Sigmoid colon (tissue), 7 donors: ENCODE results near the gene HS3ST3B1. TPM values are rescaled to one million over a fixed set of nuclear protein-coding genes. Genes with fewer than 3 reads are reported as not detected.

Experiments
- DNase-seq: peaks from one replicate; pipeline ENCODE4 v3.0.0-alpha.2; 2019
- H3K27ac ChIP-seq, 4 donors: fragments of 200-600 bp; sonication (generic); one replicate each; pipeline ENCODE4 v1.5.1; 2016 to 2019; ENCODE audit warnings: mild to moderate bottlenecking in 1 of 4
- H3K27me3 ChIP-seq, 3 donors: fragments of 200-600 bp; sonication (generic); one replicate each; pipeline ENCODE4 v1.5.1; 2019; ENCODE audit warnings: mild to moderate bottlenecking in 1 of 3
- H3K36me3 ChIP-seq, 4 donors: fragments of 200-600 bp; sonication (generic); one replicate each; pipeline ENCODE4 v1.5.1; 2016 to 2019
- H3K4me1 ChIP-seq, 4 donors: fragments of 200-600 bp; sonication (generic); one replicate each; pipeline ENCODE4 v1.5.1; 2017 to 2019
- H3K4me3 ChIP-seq, 4 donors: fragments of 200-600 bp; sonication (generic); one replicate each; pipeline ENCODE4 v1.5.1; 2017 to 2019; ENCODE audit warnings: mild to moderate bottlenecking in 2 of 4, moderate library complexity in 1 of 4
- H3K9me3 ChIP-seq, 4 donors: fragments of 200-600 bp in 3 of 4; sonication (generic) in 3 of 4; one replicate each; pipeline versions ENCODE4 v1.5.1 to v1.6.1; 2013 to 2019
- EP300 ChIP-seq, 4 donors: sonication (generic); formaldehyde crosslinking; IDR thresholded peaks; one replicate each; pipeline ENCODE4 v1.6.1; 2017; ENCODE audit warnings: antibody characterized with exemption in 4 of 4
- POLR2A ChIP-seq, 2 donors: fragments of 450-650 bp; IDR thresholded peaks; one replicate each; pipeline ENCODE4 v1.6.1; 2016; ENCODE audit warnings: antibody characterized with exemption in 2 of 2, mild to moderate bottlenecking in 2 of 2, moderate library complexity in 2 of 2
- POLR2AphosphoS5 ChIP-seq, 4 donors: sonication (generic); formaldehyde crosslinking; IDR thresholded peaks; one replicate each; pipeline ENCODE4 v1.6.1; 2017; ENCODE audit warnings: antibody characterized with exemption in 4 of 4
- WGBS, 2 donors: extraction: QIAGEN DNeasy Blood & Tissue Kit; methylation state at CpG; one replicate each; pipeline ENCODE4 v1.1.7; 2013; 5-methylcytosine and 5-hydroxymethylcytosine counted together
- intact Hi-C: fragments of 100-400 bp; cut with DNase I; formaldehyde crosslinking; loops from one replicate; pipeline ENCODE4 v1.15.1; 2023
- polyA plus RNA-seq, 3 donors: library from polyadenylated mRNA; stranded (reverse); fragments of 200-250 nt; gene quantifications; one replicate each; pipeline ENCODE4 v1.2.3, GENCODE V29; 2013
- total RNA-seq, 4 donors: library from RNA; depleted of rRNA; stranded (reverse); fragments of >200 nt; gene quantifications; one replicate each; pipeline ENCODE4 v1.1.0, GENCODE V29; 2016
- TF ChIP-seq, protein P1 (sequence below), 4 experiments: fragments of 450-650 bp in 3 of 4; fragments of 200-600 bp in 1 of 4; IDR thresholded peaks; one replicate each; pipeline ENCODE4 v1.5.1; 2016 to 2019; ENCODE audit warnings: antibody characterized with exemption in 4 of 4, mild to moderate bottlenecking in 3 of 4, moderate library complexity in 2 of 4
- donor health status: healthy with polysubstance abuse.
- donor health status: Bipolar disorder and iron deficiency.
- donor health status: healthy.

The HS3ST3B1 gene
- total and polyA plus RNA-seq, 7 donors, result 0.46 to 3.0 (median 1.1) TPM

DNA sequence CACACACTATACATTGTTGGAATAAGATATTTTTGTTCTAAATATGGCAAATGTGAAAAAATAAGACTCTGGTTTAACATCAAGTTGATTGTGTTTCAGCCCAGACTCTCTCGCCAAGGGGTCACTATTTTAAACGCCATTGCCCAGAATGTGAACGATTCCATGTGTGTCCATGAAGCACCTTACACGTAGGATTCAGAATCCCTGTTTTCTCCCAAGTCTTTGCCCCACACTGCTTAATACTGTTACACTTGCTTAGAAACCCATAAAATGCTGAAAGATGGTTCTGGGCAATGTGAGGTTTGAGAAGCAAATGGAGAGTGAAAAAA is 7.7 kb downstream of the HS3ST3B1 start:
- peaks cover 22 to 77% (median 54%) of the 10 kb centered on the region in 3 donors for H3K27me3 ChIP-seq
- intact Hi-C loops, result loop anchor here (10.0 kb wide), 1 partner anchor 1284 kb away; no protein-coding TSS in a partner anchor
- H3K27ac ChIP-seq, result no peak overlapping the region

DNA sequence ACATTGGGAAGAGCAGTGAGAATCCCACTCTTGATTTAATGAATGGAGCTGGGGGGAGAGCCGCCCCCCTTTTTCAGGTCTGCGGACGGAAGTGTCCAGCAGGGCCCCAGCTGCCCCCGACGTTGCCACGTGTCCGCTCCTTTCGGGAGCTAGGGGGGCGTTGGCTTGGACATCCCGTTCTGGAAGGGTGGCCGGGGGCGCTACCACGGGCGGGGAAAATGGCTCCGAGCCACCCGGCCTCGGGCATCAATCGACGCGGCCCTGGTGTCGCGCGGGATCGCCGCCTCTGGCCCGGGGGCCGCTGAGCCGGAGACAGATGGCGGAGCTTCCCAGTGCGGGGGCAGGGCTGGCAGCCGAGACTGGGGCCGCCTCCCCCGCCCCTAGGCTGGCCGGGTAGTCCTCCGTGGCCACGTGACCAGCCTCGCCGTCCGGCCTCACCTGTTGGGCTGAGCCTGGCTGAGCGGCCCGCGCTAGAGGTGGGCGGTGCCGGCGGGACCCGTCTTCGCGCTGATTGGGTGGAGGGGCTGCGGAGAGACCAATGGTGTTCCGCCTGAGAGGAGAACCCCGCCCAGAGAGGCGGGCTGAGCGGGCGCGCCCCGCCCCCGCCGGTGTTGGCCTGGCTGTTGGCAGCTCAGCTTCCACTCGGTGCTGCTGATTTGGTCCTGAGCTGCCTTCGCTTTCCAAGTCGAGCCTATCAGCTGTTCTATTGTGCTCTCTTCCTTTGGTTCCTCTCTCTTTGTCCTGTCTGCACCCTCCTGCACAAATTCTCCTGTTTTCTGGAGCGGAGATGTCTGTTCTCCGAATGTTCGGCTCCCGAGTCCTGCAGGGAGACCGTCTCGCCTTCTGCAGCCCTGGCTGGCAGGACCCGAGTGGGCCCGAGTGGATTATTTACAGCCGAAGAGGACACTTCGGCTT is 8.3 kb downstream of the HS3ST3B1 start:
- peaks cover 0 to 17% (median 14%) of the 10 kb centered on the region in 4 donors for H3K4me1 ChIP-seq
- 8 to 16% methylated on average over 71 of the region's 71 CpGs for WGBS, 2 donors
- peak overlapping the region; percentile 19 to 52 (median 39) for H3K4me3 ChIP-seq
- no peaks in the 10 kb centered on the region for H3K9me3 ChIP-seq
- intact Hi-C loops, result loop anchor here (10.0 kb wide), 1 partner anchor 1284 kb away; no protein-coding TSS in a partner anchor
- peaks cover 16 to 71% (median 47%) of the 10 kb centered on the region in 3 donors for H3K27me3 ChIP-seq
- no peaks in the 10 kb centered on the region for H3K36me3 ChIP-seq
- H3K27ac ChIP-seq, result peak overlapping the region in 2 of 4 donors; percentile 27 to 49
- peak; percentile 86 for DNase-seq
- TF ChIP-seq, protein P1, sequence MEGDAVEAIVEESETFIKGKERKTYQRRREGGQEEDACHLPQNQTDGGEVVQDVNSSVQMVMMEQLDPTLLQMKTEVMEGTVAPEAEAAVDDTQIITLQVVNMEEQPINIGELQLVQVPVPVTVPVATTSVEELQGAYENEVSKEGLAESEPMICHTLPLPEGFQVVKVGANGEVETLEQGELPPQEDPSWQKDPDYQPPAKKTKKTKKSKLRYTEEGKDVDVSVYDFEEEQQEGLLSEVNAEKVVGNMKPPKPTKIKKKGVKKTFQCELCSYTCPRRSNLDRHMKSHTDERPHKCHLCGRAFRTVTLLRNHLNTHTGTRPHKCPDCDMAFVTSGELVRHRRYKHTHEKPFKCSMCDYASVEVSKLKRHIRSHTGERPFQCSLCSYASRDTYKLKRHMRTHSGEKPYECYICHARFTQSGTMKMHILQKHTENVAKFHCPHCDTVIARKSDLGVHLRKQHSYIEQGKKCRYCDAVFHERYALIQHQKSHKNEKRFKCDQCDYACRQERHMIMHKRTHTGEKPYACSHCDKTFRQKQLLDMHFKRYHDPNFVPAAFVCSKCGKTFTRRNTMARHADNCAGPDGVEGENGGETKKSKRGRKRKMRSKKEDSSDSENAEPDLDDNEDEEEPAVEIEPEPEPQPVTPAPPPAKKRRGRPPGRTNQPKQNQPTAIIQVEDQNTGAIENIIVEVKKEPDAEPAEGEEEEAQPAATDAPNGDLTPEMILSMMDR (IDR thresholded peaks at IDR 0.05), result no peak
- TF ChIP-seq POLR2AphosphoS5 (IDR thresholded peaks at IDR 0.05), result peak in 2 of 4 donors; percentile 17 to 64

More for the DNA sequence above, 7.7 kb downstream of the HS3ST3B1 start:
- peak overlapping the region in 3 of 4 donors; percentile 36 to 52 (median 42) for H3K4me3 ChIP-seq
- WGBS, 2 donors, result 56 to 60% methylated on average over 4 of the region's 4 CpGs
- no peaks in the 10 kb centered on the region for H3K9me3 ChIP-seq
- H3K4me1 ChIP-seq, result peaks cover 0 to 23% (median 20%) of the 10 kb centered on the region in 4 donors
- no peak for DNase-seq
- TF ChIP-seq POLR2A (IDR thresholded peaks at IDR 0.05) (no peak), EP300 (IDR thresholded peaks at IDR 0.05) (no peak), POLR2AphosphoS5 (IDR thresholded peaks at IDR 0.05) (no peak)
- TF ChIP-seq, protein P1 (IDR thresholded peaks at IDR 0.05), result no peak
- H3K36me3 ChIP-seq, result no peaks in the 10 kb centered on the region

DNA sequence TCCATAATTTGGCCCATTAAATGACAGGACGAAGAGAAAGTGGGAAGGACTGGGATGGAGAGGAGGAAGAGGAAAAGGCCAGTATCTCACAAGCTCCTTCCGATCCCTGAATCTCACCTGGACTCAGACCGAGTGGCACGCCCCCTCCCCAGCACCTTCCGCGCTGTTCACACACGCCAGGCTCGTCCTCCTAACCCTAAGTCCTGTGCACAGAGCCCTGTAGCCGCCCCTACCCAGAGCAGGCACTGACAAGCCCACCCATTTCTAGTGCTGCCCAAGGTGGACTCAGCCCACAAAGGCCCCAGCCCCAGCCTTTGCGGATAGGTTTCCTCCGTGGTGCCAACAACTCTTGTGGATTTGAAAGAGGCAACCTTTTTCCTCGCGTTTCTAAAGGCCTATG is 9.2 kb downstream of the HS3ST3B1 start:
- intact Hi-C loops, result no loop called here
- H3K36me3 ChIP-seq, result no peaks in the 10 kb centered on the region
- DNase-seq, result no peak
- H3K9me3 ChIP-seq, result no peaks in the 10 kb centered on the region
- no peak overlapping the region for H3K27ac ChIP-seq
- peaks cover 10 to 63% (median 39%) of the 10 kb centered on the region in 3 donors for H3K27me3 ChIP-seq
- H3K4me1 ChIP-seq, result peaks cover 0 to 16% (median 14%) of the 10 kb centered on the region in 4 donors
- H3K4me3 ChIP-seq, result peak overlapping the region in 3 of 4 donors; percentile 36 to 52 (median 42)
- 39 to 70% methylated on average over 13 of the region's 13 CpGs for WGBS, 2 donors
- TF ChIP-seq, protein P1 (IDR thresholded peaks at IDR 0.05), result no peak
- TF ChIP-seq POLR2AphosphoS5 (IDR thresholded peaks at IDR 0.05) (no peak), EP300 (IDR thresholded peaks at IDR 0.05) (no peak), POLR2A (IDR thresholded peaks at IDR 0.05) (no peak)

DNA sequence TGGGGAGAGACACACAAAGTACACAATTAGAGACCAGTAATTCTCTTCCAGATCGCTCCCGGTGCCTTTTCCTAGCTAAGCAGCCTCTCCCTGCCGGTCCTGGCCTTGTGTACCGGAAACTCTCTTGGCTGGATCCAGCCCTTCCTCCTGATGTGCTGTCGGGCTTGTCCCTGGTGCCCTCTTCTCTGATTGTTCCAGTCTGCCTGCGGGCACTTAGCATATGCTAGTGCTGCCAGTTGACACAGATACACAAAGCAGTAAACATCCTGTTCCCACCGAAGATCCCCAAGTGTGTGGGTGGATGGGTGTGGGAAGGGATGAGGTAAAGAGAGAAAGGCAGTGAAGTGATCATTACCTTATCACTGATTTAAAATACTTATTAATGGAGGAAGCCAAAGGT is 9.7 kb downstream of the HS3ST3B1 start:
- Histone ChIP-seq H3K4me3 (no peak overlapping the region), H3K36me3 (no peaks in the 10 kb centered on the region), H3K27ac (no peak overlapping the region), H3K4me1 (peaks cover 0 to 16% (median 14%) of the 10 kb centered on the region in 4 donors), H3K9me3 (no peaks in the 10 kb centered on the region), H3K27me3 (peaks cover 8 to 63% (median 34%) of the 10 kb centered on the region in 3 donors)
- TF ChIP-seq EP300 (IDR thresholded peaks at IDR 0.05), result no peak
- intact Hi-C loops, result no loop called here
- DNase-seq, result no peak
- 58 to 59% methylated on average over 7 of the region's 7 CpGs for WGBS, 2 donors

DNA sequence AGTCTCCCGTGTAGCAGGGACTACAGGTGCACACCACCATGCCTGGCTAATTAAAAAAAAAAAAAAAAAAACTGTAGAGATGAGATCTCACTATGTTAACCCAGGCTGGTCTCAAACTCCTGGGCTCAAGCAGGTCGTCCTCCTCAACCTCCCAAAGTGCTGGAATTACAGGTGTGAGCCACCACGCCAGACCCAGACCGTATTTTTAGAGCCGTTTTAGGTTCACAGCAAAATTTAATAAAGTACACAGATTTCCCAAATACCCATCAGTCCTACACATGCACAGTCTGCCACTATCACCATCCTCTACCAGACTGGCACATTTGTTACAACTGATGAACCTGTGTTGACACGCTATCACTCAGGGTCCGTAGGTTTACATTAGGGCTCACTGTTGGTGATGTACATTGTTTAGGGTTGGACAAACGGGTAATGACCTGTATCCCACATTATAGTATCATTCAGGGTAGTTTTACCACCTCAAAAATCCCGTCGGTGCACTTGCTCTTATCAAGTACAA is 10.4 kb downstream of the HS3ST3B1 start:
- no peak overlapping the region for H3K27ac ChIP-seq
- H3K4me1 ChIP-seq, result peaks cover 0 to 16% (median 14%) of the 10 kb centered on the region in 4 donors
- H3K36me3 ChIP-seq, result no peaks in the 10 kb centered on the region
- H3K27me3 ChIP-seq, result peaks cover 4 to 60% (median 28%) of the 10 kb centered on the region in 3 donors
- WGBS, 2 donors, result 76 to 90% methylated on average over 10 of the region's 10 CpGs
- no peak for DNase-seq
- H3K9me3 ChIP-seq, result no peaks in the 10 kb centered on the region
- intact Hi-C loops, result no loop called here
- TF ChIP-seq EP300 (IDR thresholded peaks at IDR 0.05) (no peak), POLR2A (IDR thresholded peaks at IDR 0.05) (no peak), POLR2AphosphoS5 (IDR thresholded peaks at IDR 0.05) (no peak)
- TF ChIP-seq, protein P1 (IDR thresholded peaks at IDR 0.05), result no peak
- no peak overlapping the region for H3K4me3 ChIP-seq
